HG02840 (cell line): ENCODE results near the gene ZFP90.

Source experiments
- ATAC-seq: cut with Tn5 transposase; IDR thresholded peaks from one replicate; pipeline ENCODE4 v1.9.1; 2021; ENCODE audit warnings: mild to moderate bottlenecking, moderate library complexity, moderate number of reproducible peaks; ENCODE audit not compliant: unreplicated experiment, low FRiP score

The ZFP90 gene

DNA sequence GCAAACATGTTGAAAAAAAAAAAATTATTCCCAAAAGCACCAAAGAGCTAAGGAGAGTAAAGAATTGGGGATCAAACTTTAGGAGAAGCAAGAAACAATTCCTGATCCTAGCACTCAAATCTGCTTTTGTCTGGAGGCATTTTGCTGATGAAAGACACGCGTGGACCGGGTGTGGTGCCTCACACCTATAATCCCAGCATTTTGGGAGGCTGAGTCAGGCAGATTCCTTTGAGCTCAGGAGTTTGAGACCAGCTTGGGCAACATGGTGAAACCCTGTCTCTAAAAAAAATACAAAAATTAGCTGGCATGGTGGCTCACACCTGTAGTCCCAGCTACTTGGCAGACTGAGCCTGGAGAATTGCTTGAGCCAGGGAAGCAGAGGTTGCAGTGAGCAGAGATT, 35.4 kb downstream of the ZFP90 start:
- ATAC-seq = no peak

- ATAC-seq = no peak
These were observed 36.0 kb downstream of the ZFP90 start for GRCh38 chr16:68575082-68575481.

GRCh38 chr16:68577352-68577853, 38.3 kb downstream of the ZFP90 start:
- ATAC-seq = no peak

- no peak for ATAC-seq
These were observed 51.3 kb downstream of the ZFP90 start for GRCh38 chr16:68590201-68590994.

DNA sequence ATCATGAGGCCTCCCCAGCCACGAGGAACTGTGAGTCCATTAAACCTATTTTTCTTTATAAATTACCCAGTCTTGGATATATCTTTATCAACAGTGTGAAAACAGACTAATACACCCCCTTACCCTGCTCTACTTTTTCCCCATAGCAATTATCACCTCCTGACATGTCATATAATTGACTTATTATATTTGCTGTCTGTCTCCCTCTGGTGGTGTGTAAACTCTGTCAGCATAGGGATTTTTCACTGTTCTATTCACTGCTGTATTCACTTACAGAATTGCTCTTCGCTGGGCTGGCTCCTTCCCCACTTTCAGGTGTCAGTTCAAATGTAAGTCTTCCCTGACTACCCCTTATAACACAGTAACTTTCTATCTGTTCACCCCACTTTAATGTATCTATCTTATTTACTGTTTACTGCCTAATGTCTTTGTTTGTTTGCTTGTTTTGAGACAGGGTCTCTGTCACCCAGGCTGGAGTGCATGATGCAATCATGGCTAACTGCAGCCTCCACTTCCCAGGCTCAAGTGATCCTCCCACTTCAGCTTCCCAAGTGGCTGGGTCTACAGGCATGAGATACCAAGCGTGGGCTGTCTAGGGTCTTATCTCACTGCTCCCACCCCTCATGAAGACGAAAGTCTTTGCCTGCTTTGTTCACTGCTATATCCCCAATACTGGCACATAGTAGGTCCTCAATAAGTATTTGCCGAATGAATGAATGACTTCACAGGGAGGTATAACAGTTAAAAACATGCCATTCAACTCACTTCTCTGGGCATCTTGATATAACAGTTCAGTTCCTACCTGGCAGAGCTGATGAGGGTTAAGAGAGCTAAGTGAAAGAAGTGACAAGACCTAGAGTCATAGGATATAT, 53.6 kb downstream of the ZFP90 start:
- no peak for ATAC-seq

- ATAC-seq = no peak
These were observed 57.2 kb downstream of the ZFP90 start for GRCh38 chr16:68596266-68596665.

- ATAC-seq = no peak
These were observed 60.5 kb downstream of the ZFP90 start for GRCh38 chr16:68599586-68599985.

DNA sequence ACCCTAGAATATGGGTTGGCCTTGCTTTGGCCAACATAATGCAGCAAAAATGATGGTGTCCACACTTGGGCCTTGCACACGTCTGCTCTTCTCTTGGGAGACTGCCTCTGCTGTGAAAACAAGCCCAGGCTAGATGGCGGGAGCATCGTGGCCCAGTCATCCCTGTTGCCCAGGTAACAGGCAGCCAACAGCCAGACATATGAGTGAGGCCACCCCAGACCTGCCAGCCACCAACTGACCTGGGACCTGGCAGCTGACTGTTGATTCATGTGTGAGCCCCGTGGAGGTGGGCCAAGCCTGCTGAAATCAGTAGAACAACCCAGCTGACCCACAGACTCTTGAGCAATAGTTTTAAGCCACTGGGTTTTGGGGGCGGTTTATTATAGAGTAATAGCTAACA, 66.7 kb downstream of the ZFP90 start:
- no peak for ATAC-seq

DNA sequence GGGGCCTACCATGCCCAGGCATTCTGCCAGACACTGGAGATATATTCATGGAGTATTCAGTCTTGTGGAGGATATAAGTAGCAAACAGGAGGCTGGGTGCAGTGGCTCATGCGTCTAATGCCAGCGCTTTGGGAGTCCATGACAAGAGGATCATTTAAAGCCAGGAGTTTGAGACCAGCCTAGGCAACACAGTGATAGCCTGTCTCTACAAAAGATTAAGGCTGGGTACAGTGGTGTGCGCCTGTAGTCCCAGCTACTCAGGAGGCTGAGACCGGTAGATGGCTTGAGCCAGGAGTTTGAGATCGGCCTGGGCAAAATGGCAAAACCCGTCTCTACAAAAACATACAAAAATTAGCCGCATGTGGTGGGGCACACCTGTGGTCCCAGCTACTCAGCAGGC, 68.4 kb downstream of the ZFP90 start:
- no peak for ATAC-seq

- no peak for ATAC-seq
These were observed 69.2 kb downstream of the ZFP90 start for GRCh38 chr16:68608330-68608729.

- no peak for ATAC-seq
These were observed 73.9 kb downstream of the ZFP90 start for GRCh38 chr16:68612996-68613395.

DNA sequence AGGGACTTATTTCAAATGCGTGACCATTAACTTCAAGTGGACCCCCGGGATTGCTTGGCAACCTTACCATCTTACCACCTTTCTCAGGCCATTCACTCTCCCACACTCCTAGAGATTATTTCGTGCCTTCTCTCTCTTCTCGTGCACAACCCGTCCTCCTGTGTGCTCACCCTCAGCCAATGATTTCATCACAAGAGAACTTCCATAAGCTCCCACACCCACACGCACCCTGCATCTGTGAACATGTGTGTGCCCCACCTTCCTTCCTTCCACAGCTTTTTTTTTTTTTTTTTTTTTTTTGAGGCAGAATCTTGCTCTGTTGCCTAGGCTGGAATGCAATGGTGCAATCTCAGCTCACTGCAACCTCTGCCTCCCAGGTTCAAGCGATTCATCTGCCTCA, 78.6 kb downstream of the ZFP90 start:
- no peak for ATAC-seq
